ENCODE data around the gene SLC25A34.

Gene SLC25A34

GRCh38 chr1:15755021-15755645 is 19.1 kb downstream of the SLC25A34 start:
- DNase-seq, result no peak

DNA sequence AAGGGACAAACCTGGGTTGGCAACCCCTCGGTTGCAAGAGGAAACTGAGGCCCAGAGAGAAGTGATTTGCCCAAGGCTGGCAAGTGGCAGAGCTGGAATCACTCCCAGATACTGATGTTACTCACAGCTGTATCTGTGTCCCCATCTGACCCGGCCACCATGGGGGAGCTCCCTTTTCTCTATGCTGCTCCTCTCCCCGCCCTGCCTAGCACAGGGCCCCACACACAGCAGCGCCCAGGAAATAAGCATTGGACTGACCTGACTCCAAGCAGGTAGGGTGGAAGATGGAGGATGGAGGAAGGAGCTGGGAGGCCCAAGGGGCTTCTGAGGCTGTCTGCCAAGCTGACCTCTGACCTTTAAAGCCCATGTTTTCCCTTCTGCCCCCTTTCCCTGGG is 19.6 kb downstream of the SLC25A34 start:
- no peak for DNase-seq

GRCh38 chr1:15756143-15757015 is 20.3 kb downstream of the SLC25A34 start:
- DNase-seq, result no peak

DNA sequence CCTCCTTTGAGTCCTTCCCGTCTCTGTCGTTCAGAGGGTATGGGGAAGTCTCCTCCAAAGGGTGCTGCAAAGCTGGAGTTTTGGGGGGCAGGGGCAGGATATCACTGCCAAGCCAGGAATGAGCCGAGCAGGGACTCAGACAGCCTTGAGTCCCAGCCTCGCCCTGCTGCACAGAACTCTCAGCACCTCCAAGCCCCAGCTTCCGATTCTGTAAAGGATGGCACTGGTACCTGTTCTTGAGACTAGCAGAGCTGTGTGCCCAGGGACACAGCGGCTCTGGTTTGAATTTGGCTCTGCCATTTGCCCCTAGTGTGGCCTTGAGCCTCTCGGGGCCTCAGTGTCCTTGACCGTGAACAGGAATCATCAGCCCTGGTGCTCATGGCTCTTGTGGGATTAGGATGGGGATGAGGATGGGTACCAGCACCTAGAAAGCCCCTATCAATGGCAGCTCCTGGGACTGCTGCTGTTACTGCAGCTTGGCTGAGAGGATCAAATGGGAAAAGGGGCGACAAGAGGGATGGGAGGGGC is 21.0 kb downstream of the SLC25A34 start:
- DNase-seq, result no peak

DNA sequence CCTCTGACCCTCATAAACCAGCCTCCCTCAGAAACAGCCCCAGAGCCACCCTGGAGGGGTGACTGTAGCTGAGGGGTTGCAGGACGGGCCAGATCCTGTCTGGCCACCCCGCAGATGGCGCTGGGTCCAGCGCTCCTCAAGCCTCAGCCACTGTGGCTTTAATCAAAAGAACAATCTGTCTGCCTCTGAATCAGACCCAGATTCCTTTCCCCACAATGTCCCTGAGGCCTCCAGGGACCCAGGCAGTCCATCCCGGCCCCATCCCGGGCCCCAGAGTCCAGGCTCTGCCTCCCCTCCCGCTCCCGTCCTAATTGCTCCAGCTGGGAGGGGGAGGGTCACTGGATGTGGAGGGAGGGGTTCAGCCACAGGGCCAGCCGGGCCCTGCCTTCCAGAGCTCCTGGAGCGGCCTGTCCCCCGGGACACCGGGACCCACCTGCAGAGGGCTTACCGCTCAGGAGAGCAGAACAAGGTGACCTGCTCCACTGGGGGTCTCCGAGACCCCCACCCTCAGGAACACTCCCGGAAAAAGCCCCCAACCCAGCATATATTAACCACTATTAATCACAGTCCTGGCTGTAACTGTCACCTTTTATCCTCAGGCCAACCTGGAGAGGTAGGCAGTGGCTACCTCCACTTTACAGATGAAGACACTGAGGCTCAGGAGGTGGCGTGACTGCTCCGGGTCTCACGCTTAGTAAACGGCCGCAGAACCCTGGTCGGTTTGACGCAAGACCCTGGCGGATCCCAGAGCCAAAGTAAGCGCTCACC is 21.7 kb downstream of the SLC25A34 start:
- DNase-seq, result no peak

GRCh38 chr1:15758343-15758931 is 22.4 kb downstream of the SLC25A34 start, which contains the start of gene FBLIM1:
Gene FBLIM1 (plus strand): TSS chr1:15758795. CDS start chr1:15764984, 6,189 bp downstream.
- no peak for DNase-seq

- DNase-seq, result no peak
These were observed 23.0 kb downstream of the SLC25A34 start for GRCh38 chr1:15758953-15759661.

GRCh38 chr1:15760520-15761211 is 24.6 kb downstream of the SLC25A34 start:
- DNase-seq, result no peak

GRCh38 chr1:15761366-15762128 is 25.5 kb downstream of the SLC25A34 start:
- DNase-seq, result no peak

DNA sequence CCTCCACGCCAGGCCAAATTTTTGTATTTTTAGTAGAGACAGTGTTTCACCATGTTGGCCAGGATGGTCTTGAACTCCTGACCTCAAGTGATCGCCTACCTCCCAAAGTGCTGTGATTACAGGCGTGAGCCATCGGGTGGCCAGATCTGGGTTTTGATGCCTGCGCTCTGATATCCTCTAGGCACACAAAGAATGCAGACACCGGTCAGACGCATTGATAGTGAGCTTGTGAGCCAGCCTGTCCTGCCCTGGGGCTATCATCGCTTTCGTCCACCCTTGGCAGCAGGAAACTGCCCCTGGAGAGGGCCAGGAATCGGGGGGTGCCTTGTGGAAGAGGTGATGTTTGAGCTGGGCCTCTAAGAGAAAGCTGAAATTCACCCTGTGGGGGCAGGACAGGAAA is 26.5 kb downstream of the SLC25A34 start:
- no peak for DNase-seq

- no peak for DNase-seq
These were observed 28.3 kb downstream of the SLC25A34 start for GRCh38 chr1:15764269-15764764.

GRCh38 chr1:15764890-15765289 is 28.8 kb downstream of the SLC25A34 start:
- no peak for DNase-seq

DNA sequence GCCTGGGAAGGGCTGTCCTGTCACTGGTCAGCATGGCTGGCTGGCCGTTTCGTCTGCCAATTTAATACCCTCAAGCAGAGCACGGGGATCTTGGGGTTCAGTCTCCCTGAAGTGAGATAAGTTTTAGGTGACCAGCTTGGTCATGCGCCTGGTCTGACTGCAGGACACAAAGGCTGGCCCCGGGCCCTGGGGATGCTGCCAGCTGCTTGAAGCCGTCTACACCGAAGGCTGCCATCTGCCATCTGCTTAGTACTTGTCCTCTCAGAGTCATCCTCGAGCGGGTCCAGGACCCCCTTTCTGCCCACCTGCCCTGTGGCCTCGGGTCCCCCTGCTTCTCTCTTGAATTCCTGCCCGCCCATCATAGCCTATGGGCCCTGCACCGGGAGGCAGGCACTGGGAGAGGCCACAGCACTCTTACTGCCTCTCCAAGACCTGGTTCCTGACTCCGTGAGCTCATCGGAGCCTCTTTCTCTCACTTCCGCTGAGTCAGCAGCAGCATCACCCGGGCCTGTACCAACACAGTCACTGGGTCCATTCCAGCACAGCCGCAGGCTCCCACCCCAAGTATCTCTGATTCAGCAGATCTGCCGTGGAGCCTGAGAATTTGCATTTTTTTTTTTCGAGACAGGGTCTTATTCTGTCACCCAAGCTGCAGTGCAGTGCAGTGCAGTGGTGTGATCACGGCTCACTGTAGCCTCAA is 29.6 kb downstream of the SLC25A34 start:
- DNase-seq, result no peak

DNA sequence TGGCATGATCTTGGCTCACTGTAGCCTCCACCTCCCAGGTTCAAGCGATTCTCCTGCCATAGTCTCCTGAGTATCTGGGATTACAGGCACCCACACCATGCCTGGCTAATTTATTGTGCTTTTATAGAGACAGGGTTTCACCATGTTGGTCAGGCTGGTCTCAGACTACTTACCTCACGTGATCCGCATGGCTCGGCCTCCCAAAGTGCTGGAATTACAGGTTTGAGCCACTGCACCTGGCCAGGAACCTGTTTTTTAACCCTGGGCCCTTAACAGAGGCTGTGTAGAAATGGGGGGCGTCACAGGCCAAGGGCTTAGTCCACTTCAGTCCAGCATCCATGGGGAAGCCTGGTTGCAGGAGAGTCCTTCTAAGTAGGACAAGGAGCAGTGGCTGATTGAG is 31.9 kb downstream of the SLC25A34 start:
- DNase-seq, result no peak

GRCh38 chr1:15768388-15768787 is 32.3 kb downstream of the SLC25A34 start:
- no peak for DNase-seq

GRCh38 chr1:15770313-15770962 is 34.4 kb downstream of the SLC25A34 start:
- DNase-seq, result no peak

DNA sequence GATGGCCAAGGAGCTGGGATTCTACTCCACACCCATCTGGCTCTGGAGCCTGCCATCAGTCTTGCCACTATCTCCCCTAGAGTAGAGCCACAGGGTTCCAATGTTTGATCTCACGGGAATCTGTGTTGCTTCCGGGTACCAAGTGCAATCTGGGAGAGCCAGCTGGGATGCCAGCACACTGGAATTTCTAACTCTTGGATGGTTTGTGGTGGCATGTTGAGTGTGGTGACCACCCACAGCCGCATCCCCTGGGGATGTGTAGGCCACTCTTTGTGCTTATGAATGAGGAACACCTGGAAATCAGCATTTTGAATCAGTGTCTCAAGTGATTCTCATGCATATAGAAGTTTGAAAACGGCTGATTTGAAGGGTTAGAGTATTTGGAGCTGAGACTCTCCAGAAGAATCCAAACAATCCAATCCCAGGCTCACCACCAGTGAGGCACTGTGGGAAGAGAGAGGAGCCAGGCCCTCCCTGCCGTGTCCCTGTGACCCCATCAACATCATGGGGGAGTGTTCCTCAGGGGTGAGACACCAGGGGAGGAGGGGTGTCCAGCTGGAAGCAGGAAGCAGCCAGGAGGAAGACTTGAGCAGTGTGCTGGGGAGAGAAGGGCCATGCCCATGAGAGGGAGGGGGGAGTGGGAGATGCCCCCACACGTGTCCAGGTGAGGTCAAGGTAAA is 35.9 kb downstream of the SLC25A34 start:
- no peak for DNase-seq

DNA sequence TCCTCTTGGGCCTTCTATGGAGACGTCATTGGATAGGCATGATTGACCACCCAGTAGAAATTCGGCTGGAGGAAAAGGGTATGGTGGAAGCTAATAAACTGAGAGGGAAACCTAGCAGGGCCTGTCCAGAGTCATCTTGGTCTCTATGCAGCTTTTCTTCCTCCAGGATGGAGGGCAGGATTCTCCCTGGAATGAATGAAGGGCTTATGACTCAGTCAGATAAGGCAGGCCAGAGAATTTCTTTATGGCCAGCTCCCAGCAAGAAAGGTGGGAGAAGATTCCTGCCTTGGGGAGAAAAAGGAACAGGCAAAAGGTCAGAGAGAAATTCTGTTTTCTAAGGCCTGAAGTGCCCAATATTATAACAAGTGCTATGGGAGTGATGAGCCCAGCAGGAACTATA is 39.6 kb downstream of the SLC25A34 start:
- DNase-seq, result no peak

Data from activated gamma-delta T cell (primary cell).